IMR-90 (cell line): ENCODE data around the gene FCN1. TPM values are rescaled to one million over a fixed set of nuclear protein-coding genes. Genes with fewer than 3 reads are reported as not detected.

Source experiments
- ATAC-seq: fragments of 200-7000 bp; cut with Tn5 transposase; 2 replicates; pipeline ENCODE4 v1.9.1; 2020; ENCODE audit warnings: low read depth, mild to moderate bottlenecking, moderate library complexity
- BruUV-seq: library from RNA; stranded (reverse); fragments of 400-500 nt; replicated peaks from 2 replicates; lab custom pipeline; 2021; lab: Mats Ljungman, UMichigan
- CTCF ChIA-PET: fragments of 300-600 bp; formaldehyde crosslinking; extraction: SDS; loops from one replicate; lab custom pipeline; 2021; ENCODE audit warnings: antibody characterized with exemption; lab: Yijun Ruan, JAX
- POLR2A ChIA-PET: fragments of 300-600 bp; sonication (Branson Sonifier 250); formaldehyde crosslinking; loops from one replicate; lab custom pipeline; 2022; ENCODE audit warnings: antibody characterized with exemption; ENCODE audit not compliant: unreplicated experiment; lab: Charles Lee
- DNase-seq: peaks from one replicate; pipeline ENCODE4 v3.0.0; 2013
- H2AFZ ChIP-seq: replicated peaks from 2 replicates; pipeline ENCODE3; 2013; ENCODE audit warnings: low read length, mild to moderate bottlenecking; ENCODE audit not compliant: poor library complexity
- H2AK5ac ChIP-seq: 2 replicates; pipeline ENCODE4 v1.6.1; 2013; ENCODE audit warnings: low read depth, low read length, inconsistent platforms
- H2AK9ac ChIP-seq: replicated peaks from 2 replicates; pipeline ENCODE3; 2013; ENCODE audit warnings: mild to moderate bottlenecking, low read depth, low read length, moderate library complexity; ENCODE audit not compliant: poor library complexity
- H2BK120ac ChIP-seq: 2 replicates; pipeline ENCODE4 v1.6.1; 2013; ENCODE audit warnings: low read depth, low read length, inconsistent platforms
- H2BK15ac ChIP-seq: 3 replicates; pipeline ENCODE4 v1.6.1; 2013; ENCODE audit warnings: low read depth, low read length, inconsistent platforms
- H2BK20ac ChIP-seq: 2 replicates; pipeline ENCODE4 v1.6.1; 2013; ENCODE audit warnings: low read depth, mild to moderate bottlenecking, inconsistent platforms, low read length, moderate library complexity
- H2BK5ac ChIP-seq: 2 replicates; pipeline ENCODE4 v1.6.1; 2013; ENCODE audit warnings: mild to moderate bottlenecking, low read depth, low read length, inconsistent platforms; ENCODE audit not compliant: poor library complexity, severe bottlenecking
- H3K14ac ChIP-seq: replicated peaks from 2 replicates; pipeline ENCODE4 v1.6.1; 2013; ENCODE audit warnings: low read depth, low read length, inconsistent platforms
- H3K18ac ChIP-seq: 2 replicates; pipeline ENCODE4 v1.6.1; 2013; ENCODE audit warnings: low read depth, low read length, control low read depth
- H3K23ac ChIP-seq: 2 replicates; pipeline ENCODE4 v1.6.1; 2013; ENCODE audit warnings: low read depth, low read length, inconsistent platforms
- H3K27ac ChIP-seq: 2 replicates; pipeline ENCODE4 v1.5.1; 2013; ENCODE audit warnings: mild to moderate bottlenecking, control low read depth, low read length; ENCODE audit not compliant: insufficient read depth
- H3K27me3 ChIP-seq: 2 replicates; pipeline ENCODE4 v1.6.1; 2013; ENCODE audit warnings: low read length; ENCODE audit not compliant: control insufficient read depth, insufficient read depth
- H3K36me3 ChIP-seq: 2 replicates; pipeline ENCODE4 v1.6.1; 2013; ENCODE audit warnings: low read length, mixed read lengths; ENCODE audit not compliant: control insufficient read depth, insufficient read depth
- H3K4ac ChIP-seq: 2 replicates; pipeline ENCODE4 v1.6.1; 2013; ENCODE audit warnings: low read depth, low read length, inconsistent platforms
- H3K4me1 ChIP-seq: 2 replicates; pipeline ENCODE4 v1.6.1; 2013; ENCODE audit warnings: low read length, mixed read lengths; ENCODE audit not compliant: control insufficient read depth, insufficient read depth
- H3K4me2 ChIP-seq: 2 replicates; pipeline ENCODE4 v1.6.1; 2013; ENCODE audit warnings: low read depth, mild to moderate bottlenecking, control low read depth, low read length, moderate library complexity
- H3K4me3 ChIP-seq: 2 replicates; pipeline ENCODE4 v1.5.1; 2013; ENCODE audit warnings: low read depth, mild to moderate bottlenecking, control low read depth, low read length, moderate library complexity; ENCODE audit not compliant: insufficient read depth
- H3K56ac ChIP-seq: 2 replicates; pipeline ENCODE4 v1.6.1; 2013; ENCODE audit warnings: low read length, inconsistent platforms; ENCODE audit not compliant: insufficient read depth; ENCODE audit errors: extremely low read depth
- H3K79me1 ChIP-seq, 2 experiments: 2 replicates each; pipeline ENCODE4 v1.6.1; 2013; ENCODE audit warnings: low read length in 2 of 2, inconsistent platforms in 1 of 2, low read depth in 1 of 2
- H3K9ac ChIP-seq: 2 replicates; pipeline ENCODE4 v1.6.1; 2013; ENCODE audit warnings: low read depth, low read length, control low read depth
- H3K9me1 ChIP-seq: 2 replicates; pipeline ENCODE4 v1.6.1; 2013; ENCODE audit warnings: low read length, inconsistent platforms; ENCODE audit not compliant: insufficient read depth
- H3K9me3 ChIP-seq: 2 replicates; pipeline ENCODE4 v1.6.1; 2013; ENCODE audit warnings: low read length; ENCODE audit not compliant: control insufficient read depth, insufficient read depth
- H4K20me1 ChIP-seq: 2 replicates; pipeline ENCODE4 v1.6.1; 2013; ENCODE audit warnings: low read length, inconsistent platforms; ENCODE audit not compliant: insufficient read depth
- H4K5ac ChIP-seq: 2 replicates; pipeline ENCODE4 v1.6.1; 2013; ENCODE audit warnings: mild to moderate bottlenecking, low read depth, low read length, control low read depth
- H4K8ac ChIP-seq, 2 experiments: 2 replicates each; pipeline ENCODE4 v1.6.1; 2013; ENCODE audit warnings: low read depth in 2 of 2, low read length in 2 of 2, control low read depth in 1 of 2, inconsistent platforms in 1 of 2
- H4K91ac ChIP-seq: 2 replicates; pipeline ENCODE4 v1.6.1; 2013; ENCODE audit warnings: low read depth, low read length, inconsistent platforms; ENCODE audit not compliant: insufficient read depth
- CEBPB ChIP-seq: IDR thresholded peaks from 2 replicates; pipeline ENCODE4 v1.6.1; 2012; ENCODE audit warnings: low read depth, low read length, improper control_type of control experiment
- CTCF ChIP-seq: conservative IDR thresholded peaks from 2 replicates; pipeline ENCODE4 v1.5.1; 2012; ENCODE audit warnings: mild to moderate bottlenecking, low read depth, low read length, improper control_type of control experiment
- ELK1 ChIP-seq: fragments of 150-350 bp; IDR thresholded peaks from 2 replicates; pipeline ENCODE4 v1.6.1; 2016; ENCODE audit warnings: low read depth, mild to moderate bottlenecking, low read length, moderate library complexity, borderline replicate concordance
- FOS ChIP-seq: fragments of 150-350 bp; IDR thresholded peaks from 2 replicates; pipeline ENCODE4 v1.6.1; 2016; ENCODE audit warnings: low read depth, low read length
- MAFK ChIP-seq: IDR thresholded peaks from 2 replicates; pipeline ENCODE4 v1.6.1; 2012; ENCODE audit warnings: low read depth, low read length, improper control_type of control experiment
- MAZ ChIP-seq: IDR thresholded peaks from 2 replicates; pipeline ENCODE4 v1.6.1; 2012; ENCODE audit warnings: low read depth, mild to moderate bottlenecking, low read length, improper control_type of control experiment, moderate library complexity, borderline replicate concordance
- MXI1 ChIP-seq: IDR thresholded peaks from 2 replicates; pipeline ENCODE4 v1.6.1; 2012; ENCODE audit warnings: low read depth, mild to moderate bottlenecking, low read length, moderate library complexity, borderline replicate concordance
- NFE2L2 ChIP-seq: fragments of 150-350 bp; IDR thresholded peaks from 2 replicates; pipeline ENCODE4 v1.6.1; 2016; ENCODE audit warnings: low read depth, mild to moderate bottlenecking, low read length
- POLR2A ChIP-seq: IDR thresholded peaks from 2 replicates; pipeline ENCODE4 v1.6.1; 2012; ENCODE audit warnings: mild to moderate bottlenecking, low read depth, low read length
- RAD21 ChIP-seq: IDR thresholded peaks from 2 replicates; pipeline ENCODE4 v1.6.1; 2012; ENCODE audit warnings: low read length, improper control_type of control experiment
- RFX5 ChIP-seq: IDR thresholded peaks from 2 replicates; pipeline ENCODE4 v1.8.0; 2012; ENCODE audit warnings: low read depth, mild to moderate bottlenecking, low read length, moderate library complexity
- SMC3 ChIP-seq: fragments of 150-350 bp; IDR thresholded peaks from 2 replicates; pipeline ENCODE4 v1.6.1; 2016; ENCODE audit warnings: low read depth, mild to moderate bottlenecking, antibody characterized with exemption, low read length, moderate library complexity
- WGBS, 2 experiments: methylation state at CpG; one replicate each; pipeline versions ENCODE4 v1.1.5 to v1.1.7; 2013; ENCODE audit warnings: missing lambda C conversion rate in 2 of 2; ENCODE audit not compliant: insufficient read length in 1 of 2; ENCODE audit errors: extremely low coverage in 2 of 2; 5-methylcytosine and 5-hydroxymethylcytosine counted together
- dilution Hi-C: fragments of 300-500 bp; cut with HindIII; formaldehyde crosslinking; loops from one replicate; pipeline ENCODE4 v1.14.3; 2018; ENCODE audit warnings: low sequenced_read_pairs; ENCODE audit not compliant: unreplicated experiment
- in situ Hi-C: fragments of 300-500 bp; cut with MboI; formaldehyde crosslinking; loops from 3 replicates; pipeline ENCODE4 v1.14.3; 2019; ENCODE audit warnings: low sequenced_read_pairs, inconsistent platforms, mixed read lengths
- intact Hi-C: fragments of 100-400 bp; cut with micrococcal nuclease; formaldehyde crosslinking; loops from 2 replicates; pipeline ENCODE4 v1.10.0; 2022
- polyA plus RNA-seq, 3 experiments: library from polyadenylated mRNA; depleted of rRNA; stranded (reverse); fragments of >200 nt; gene quantifications; 2 replicates each; pipeline ENCODE4 v1.2.3, GENCODE V29; 2012; ENCODE audit warnings: low replicate concordance in 1 of 3
- total RNA-seq: library from RNA; depleted of rRNA; stranded (reverse); fragments of >200 nt; gene quantifications from 2 replicates; pipeline ENCODE4 v1.2.3, GENCODE V29; 2012

The FCN1 gene
- total and polyA plus RNA-seq, 2 of the 4 experiments (the other 2 are of a cell fraction) = not detected

- no peak overlapping the region for H2AK5ac ChIP-seq
- H3K4me1 ChIP-seq = peaks cover 2% of the 10 kb centered on the region; the same call in 1 of the 2 replicates
- TF ChIP-seq RFX5 = no peak
- no peak for TF ChIP-seq CEBPB
- no peak for TF ChIP-seq SMC3
- TF ChIP-seq RAD21 = no peak
- no peak for TF ChIP-seq POLR2A
- TF ChIP-seq ELK1 = no peak
- no peak for TF ChIP-seq MAFK
- TF ChIP-seq NFE2L2 = no peak
- no peak for TF ChIP-seq FOS
- TF ChIP-seq MAZ = no peak
- no peak for TF ChIP-seq MXI1
- TF ChIP-seq CTCF = no peak
- H4K20me1 ChIP-seq = no peaks in the 10 kb centered on the region
- H3K36me3 ChIP-seq = no peaks in the 10 kb centered on the region
- no peak overlapping the region for H3K18ac ChIP-seq
- H3K27ac ChIP-seq = no peak overlapping the region
- H2AFZ ChIP-seq = no peak overlapping the region
- no peak overlapping the region for H2BK120ac ChIP-seq
- no peak overlapping the region for H2BK20ac ChIP-seq
- H4K5ac ChIP-seq = no peak overlapping the region
- DNase-seq = no peak
- no peak for ATAC-seq
- H3K9me3 ChIP-seq = no peaks in the 10 kb centered on the region
- H3K14ac ChIP-seq = no peak overlapping the region
- no peak overlapping the region for H2BK15ac ChIP-seq
- no peak overlapping the region for H4K8ac ChIP-seq
- H3K4me2 ChIP-seq = no peak overlapping the region
- no TSS peak for BruUV-seq
- H3K4ac ChIP-seq = no peak overlapping the region
- CTCF ChIA-PET = no interaction called here
- H3K9ac ChIP-seq = no peak overlapping the region
- H3K56ac ChIP-seq = no peak overlapping the region
- H3K27me3 ChIP-seq = peaks cover 4% of the 10 kb centered on the region; the same call in 1 of the 2 replicates
- no peak overlapping the region for H3K4me3 ChIP-seq
- H2AK9ac ChIP-seq = no peak overlapping the region
- no peak overlapping the region for H4K91ac ChIP-seq
- in situ Hi-C loops (no loop called here), dilution Hi-C loops (no loop called here), intact Hi-C loops (no loop called here)
- H3K23ac ChIP-seq = no peak overlapping the region
- H2BK5ac ChIP-seq = no peak overlapping the region
- H3K9me1 ChIP-seq = no peaks in the 10 kb centered on the region
- no peaks in the 10 kb centered on the region for H3K79me1 ChIP-seq
- POLR2A ChIA-PET = no interaction called here
- no CpG with 5 or more reads among the region's 7 CpGs for WGBS, 2 experiments
Measured at GRCh38 chr9:134925011-134925511, 7.3 kb upstream of the FCN1 start.
